GM12891 (cell line): ENCODE results near the gene KCTD11.

Experiments
- POLR2A ChIP-seq: IDR thresholded peaks from 2 replicates; pipeline ENCODE4 v1.6.1; 2011; ENCODE audit warnings: low read depth, low read length, control low read depth
- POU2F2 ChIP-seq: IDR thresholded peaks from 2 replicates; pipeline ENCODE4 v1.6.1; 2011; ENCODE audit warnings: low read depth, mild to moderate bottlenecking, control low read depth, low read length, moderate library complexity

DNA sequence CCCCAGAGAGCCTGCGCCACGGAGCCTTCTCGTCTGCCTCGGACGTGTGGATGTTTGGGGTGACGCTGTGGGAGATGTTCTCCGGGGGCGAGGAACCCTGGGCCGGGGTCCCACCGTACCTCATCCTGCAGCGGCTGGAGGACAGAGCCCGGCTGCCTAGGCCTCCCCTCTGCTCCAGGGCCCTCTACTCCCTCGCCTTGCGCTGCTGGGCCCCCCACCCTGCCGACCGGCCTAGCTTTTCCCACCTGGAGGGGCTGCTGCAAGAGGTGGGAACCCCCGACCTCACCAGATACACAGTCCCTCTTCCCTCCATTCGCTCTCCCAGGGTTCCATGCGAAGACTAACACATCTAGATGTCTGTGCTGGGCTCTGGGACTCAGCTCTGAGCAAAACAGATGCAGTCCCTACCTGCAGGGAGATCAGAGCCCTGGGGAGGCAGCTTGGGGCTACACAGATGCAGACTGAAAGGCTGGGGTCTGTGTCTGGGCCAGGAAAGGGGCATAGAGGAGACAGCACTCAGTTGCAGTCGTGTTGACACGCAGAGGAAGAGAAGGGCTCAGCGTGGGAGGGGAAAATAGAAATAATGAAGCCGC lies 32.6 kb downstream of the KCTD11 start:
- TF ChIP-seq POU2F2: no peak
- no peak for TF ChIP-seq POLR2A
